K562 (cell line): ENCODE data around the gene EMID1. TPM values are rescaled to one million over a fixed set of nuclear protein-coding genes. Genes with fewer than 3 reads are reported as not detected.

Source experiments
- ATAC-seq: fragments of 200-7000 bp; cut with Tn5 transposase; 3 replicates; pipeline ENCODE4 v1.9.1; 2020; ENCODE audit warnings: moderate library complexity
- BruUV-seq: library from RNA; stranded (reverse); fragments of 400-500 nt; replicated peaks from 2 replicates; lab custom pipeline; 2021; lab: Mats Ljungman, UMichigan
- CTCF ChIA-PET: fragments of 300-600 bp; formaldehyde crosslinking; extraction: SDS; loops from one replicate; lab custom pipeline; 2021; ENCODE audit warnings: low intra/inter-chr PET ratio; lab: Yijun Ruan, JAX
- POLR2A ChIA-PET: fragments of 300-600, 350-650 bp; sonication (Branson Sonifier 250); formaldehyde crosslinking; extraction: SDS; loops from one replicate; lab custom pipeline; 2021; ENCODE audit warnings: antibody characterized with exemption, inconsistent platforms; lab: Yijun Ruan, JAX
- DNase-seq, 4 experiments: peaks; one replicate each; pipeline versions ENCODE4 v3.0.0 to v3.0.0-alpha.2; 2011 to 2018; ENCODE audit warnings: low spot score in 3 of 4, mixed read lengths in 3 of 4; ENCODE audit errors: extremely low read depth in 1 of 4
- FAIRE-seq: peaks from 2 replicates; lab custom pipeline; 2011; peaks lifted over from hg19 to GRCh38; lab: Jason Lieb, UNC
- H2AFZ ChIP-seq: 2 replicates; pipeline ENCODE4 v1.6.0; 2011; ENCODE audit warnings: low read depth, low read length, control low read depth, inconsistent platforms
- H3K27ac ChIP-seq: fragments of 200-600 bp; 3 replicates; pipeline ENCODE4 v1.8.0; 2011; ENCODE audit warnings: low read depth, mild to moderate bottlenecking, control low read depth, inconsistent platforms, low read length, moderate library complexity, mixed read lengths; ENCODE audit errors: extremely low read depth
- H3K27me3 ChIP-seq, 2 experiments: fragments of 300-600 bp in 1 of 2; 2 replicates in 1 of 2; 3 replicates in 1 of 2; pipeline versions ENCODE4 v1.6.0 to v1.8.0; 2011; ENCODE audit warnings: inconsistent platforms in 2 of 2, low read length in 2 of 2, mild to moderate bottlenecking in 1 of 2, mixed read lengths in 1 of 2, moderate library complexity in 1 of 2; ENCODE audit not compliant: control insufficient read depth in 2 of 2, insufficient read depth in 2 of 2
- H3K36me3 ChIP-seq: fragments of 300-600 bp; 3 replicates; pipeline ENCODE4 v1.8.0; 2011; ENCODE audit warnings: mild to moderate bottlenecking, low read length, inconsistent platforms; ENCODE audit not compliant: control insufficient read depth, insufficient read depth
- H3K4me1 ChIP-seq, 2 experiments: fragments of 200-600 bp in 1 of 2; replicated peaks in 1 of 2; 2 replicates in 1 of 2; 3 replicates in 1 of 2; pipeline versions ENCODE4 v1.5.1 to v1.8.0; 2011; ENCODE audit warnings: inconsistent platforms in 2 of 2, low read length in 2 of 2, mild to moderate bottlenecking in 1 of 2, mixed read lengths in 1 of 2, moderate library complexity in 1 of 2; ENCODE audit not compliant: control insufficient read depth in 2 of 2, insufficient read depth in 2 of 2
- H3K4me2 ChIP-seq: 2 replicates; pipeline ENCODE4 v1.6.1; 2011; ENCODE audit warnings: low read length, control low read depth, inconsistent platforms, mixed read lengths; ENCODE audit not compliant: insufficient read depth
- H3K4me3 ChIP-seq: fragments of 200-600 bp; sonication (generic), shearing (Covaris generic); 2 replicates; pipeline ENCODE4 v1.5.1; 2016; ENCODE audit warnings: control low read depth, inconsistent platforms
- H3K79me2 ChIP-seq: fragments of 200-600 bp; 3 replicates; pipeline ENCODE4 v1.8.0; 2011; ENCODE audit warnings: low read length, inconsistent platforms; ENCODE audit not compliant: control insufficient read depth, insufficient read depth
- H3K9ac ChIP-seq, 2 experiments: 2 replicates each; pipeline versions ENCODE4 v1.6.0 to v1.6.1; 2011; ENCODE audit warnings: low read depth in 2 of 2, low read length in 2 of 2, control low read depth in 1 of 2, inconsistent platforms in 1 of 2, mild to moderate bottlenecking in 1 of 2, mixed read lengths in 1 of 2; ENCODE audit not compliant: insufficient read depth in 1 of 2
- H3K9me1 ChIP-seq: one replicate; pipeline ENCODE4 v1.6.0; 2011; ENCODE audit warnings: inconsistent platforms, mild to moderate bottlenecking, low read length, moderate library complexity; ENCODE audit not compliant: control insufficient read depth, insufficient read depth
- H3K9me3 ChIP-seq: replicated peaks from 2 replicates; pipeline ENCODE4 v1.5.1; 2011; ENCODE audit warnings: low read depth, low read length, inconsistent platforms; ENCODE audit not compliant: control insufficient read depth, insufficient read depth
- H4K20me1 ChIP-seq: replicated peaks from 2 replicates; pipeline ENCODE4 v1.6.1; 2011; ENCODE audit warnings: low read length, inconsistent platforms, mixed read lengths; ENCODE audit not compliant: control insufficient read depth, insufficient read depth
- GATAD2A ChIP-seq: fragments of 450-650 bp; IDR thresholded peaks from 2 replicates; pipeline ENCODE4 v1.6.1; 2017
- RBM34 ChIP-seq: fragments of 200-400 bp; formaldehyde crosslinking; IDR thresholded peaks from 2 replicates; pipeline ENCODE4 v1.6.1; 2018; ENCODE audit warnings: low read length, borderline replicate concordance; ENCODE audit not compliant: insufficient read depth
- SAP30 ChIP-seq: fragments of 200-600 bp; sonication (generic); IDR thresholded peaks from 2 replicates; pipeline ENCODE4 v1.6.1; 2012; ENCODE audit warnings: borderline replicate concordance, low read depth, mild to moderate bottlenecking, moderate library complexity, low read length, control low read depth, inconsistent platforms; ENCODE audit not compliant: insufficient read depth, poor library complexity, severe bottlenecking
- SIRT6 ChIP-seq: IDR thresholded peaks from one replicate; pipeline ENCODE4 v1.6.1; 2012; ENCODE audit warnings: low read depth, mild to moderate bottlenecking, control low read depth, inconsistent platforms, low read length, moderate library complexity
- TAF15 ChIP-seq: fragments of 200-400 bp; formaldehyde crosslinking; IDR thresholded peaks from 2 replicates; pipeline ENCODE4 v1.6.1; 2017; ENCODE audit warnings: mild to moderate bottlenecking, low read depth, low read length, moderate library complexity
- TOE1 ChIP-seq, 2 experiments: fragments of 450-650 bp in 1 of 2; sonication (generic) in 1 of 2; formaldehyde crosslinking in 1 of 2; IDR thresholded peaks; 2 replicates each; pipeline versions ENCODE4 v1.7.1 to v1.8.0; 2016 to 2022; ENCODE audit warnings: borderline replicate concordance in 2 of 2, mild to moderate bottlenecking in 2 of 2, antibody characterized with exemption in 1 of 2, inconsistent platforms in 1 of 2, low read depth in 1 of 2, missing genetic modification reagents in 1 of 2, moderate library complexity in 1 of 2
- USF1 ChIP-seq: sonication (generic); formaldehyde crosslinking; IDR thresholded peaks from 2 replicates; pipeline ENCODE4 v1.9.0; 2022; ENCODE audit warnings: mild to moderate bottlenecking, missing genetic modification reagents
- ZNF41 ChIP-seq: fragments of 250-450 bp; sonication (Bioruptor Pico); conservative IDR thresholded peaks from 2 replicates; pipeline ENCODE4 v1.4.0; 2020; ENCODE audit warnings: mild to moderate bottlenecking
- ZNF592 ChIP-seq: fragments of 450-650 bp; IDR thresholded peaks from 2 replicates; pipeline ENCODE4 v1.6.1; 2017; ENCODE audit warnings: antibody characterized with exemption, mild to moderate bottlenecking
- whole genome bisulfite sequencing: fragments of 100-300 bp; shearing (Covaris generic); methylation state at CpG from one replicate; pipeline ENCODE4 v1.1.6; 2016; ENCODE audit warnings: low coverage, mixed read lengths; ENCODE audit not compliant: insufficient coverage; ENCODE audit errors: missing lambda C conversion rate; 5-methylcytosine and 5-hydroxymethylcytosine counted together
- in situ Hi-C: fragments of 300-500 bp; cut with MboI; formaldehyde crosslinking; loops from 4 replicates; pipeline ENCODE4 v1.15.0; 2018; ENCODE audit warnings: inconsistent platforms, mixed read lengths
- intact Hi-C: fragments of 100-400 bp; cut with micrococcal nuclease; formaldehyde crosslinking; loops from 2 replicates; pipeline ENCODE4 v1.14.2; 2022
- polyA plus RNA-seq, 8 experiments: library from polyadenylated mRNA; depleted of rRNA in 4 of 8; stranded (reverse) in 5 of 8; unstranded in 3 of 8; fragments of >200 nt; fragmentation: Nextera tagmentation in 2 of 8; fragmentation: Illumina TruSeq in 1 of 8; extraction: Ambion mirVana in 2 of 8; extraction: Trizol in 1 of 8; gene quantifications; 2 replicates each; pipeline versions ENCODE4 v1.2.1 to v1.2.3, GENCODE V29; 2011 to 2014; ENCODE audit warnings: inconsistent platforms in 1 of 8, missing spikeins in 1 of 8
- total RNA-seq, 7 experiments: library from RNA; depleted of rRNA in 6 of 7; stranded (reverse); fragments of >200 nt in 6 of 7; fragmentation: Illumina TruSeq in 2 of 7; extraction: Trizol in 2 of 7; gene quantifications; 2 replicates each; pipeline versions ENCODE4 v1.2.1 to v1.2.3, GENCODE V29; 2011 to 2021; ENCODE audit warnings: low replicate concordance in 1 of 7
- TF ChIP-seq, protein P1 (sequence below), 2 experiments: fragments of 250-450 bp in 1 of 2; fragments of 450-650 bp in 1 of 2; sonication (Bioruptor Pico) in 1 of 2; IDR thresholded peaks; 2 replicates each; pipeline versions ENCODE4 v1.6.1 to v1.8.0; 2016 to 2021; ENCODE audit warnings: mild to moderate bottlenecking in 2 of 2, moderate library complexity in 2 of 2, missing compliant biosample characterization in 1 of 2, missing genetic modification characterization in 1 of 2

Gene EMID1
- total and polyA plus RNA-seq, 9 of the 15 experiments (the other 6 are each of a cell fraction or from before 2014, with no cell fraction given) = 0.15 to 7.2 (median 2.7) TPM

DNA sequence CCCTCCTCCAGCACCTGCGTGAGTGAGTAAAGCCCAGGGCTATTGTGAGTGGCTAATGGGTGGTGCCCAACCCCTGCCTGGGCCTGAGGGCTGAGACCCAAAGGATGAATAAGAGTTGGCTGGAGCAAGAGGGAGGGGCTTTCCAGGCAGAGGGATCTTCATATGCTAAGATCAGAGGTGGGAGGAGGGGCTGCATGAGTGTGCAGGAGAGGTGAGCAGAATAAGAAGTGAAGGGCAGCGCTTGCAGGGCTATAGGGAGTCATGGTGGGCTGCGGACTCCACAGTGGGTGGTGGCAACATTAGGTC is 3.9 kb downstream of the EMID1 start:
- ATAC-seq (no peak), DNase-seq (no peak), FAIRE-seq (no peak)
- peak overlapping the region in 1 of 2 experiments; percentile 10; a peak in 1 of 4 replicates for H3K9ac ChIP-seq
- ChIA-PET CTCF (no interaction called here), POLR2A (interaction anchor here (0.7 kb wide), 1 partner anchor 47 kb away, joined by 4 read pairs; no protein-coding TSS in a partner anchor)
- no peak overlapping the region for H3K4me3 ChIP-seq
- no peak overlapping the region for H3K4me2 ChIP-seq
- H2AFZ ChIP-seq = no peak overlapping the region
- in situ Hi-C loops = no loop called here
- 67% methylated on average over 1 of the region's 3 CpGs for WGBS
- H3K9me3 ChIP-seq = no peaks in the 10 kb centered on the region
- H3K27ac ChIP-seq = no peak overlapping the region
- H4K20me1 ChIP-seq = no peaks in the 10 kb centered on the region
- no peaks in the 10 kb centered on the region for H3K27me3 ChIP-seq
- H3K9me1 ChIP-seq = no peaks in the 10 kb centered on the region
- peaks cover 7 to 25% of the 10 kb centered on the region in 2 experiments; a peak in 4 of 5 replicates for H3K4me1 ChIP-seq
- no peaks in the 10 kb centered on the region for H3K36me3 ChIP-seq
- peaks cover 16% of the 10 kb centered on the region; the same call in 2 of the 3 replicates for H3K79me2 ChIP-seq
- BruUV-seq = no TSS peak
- TF ChIP-seq SAP30 (no peak), SIRT6 (no peak), USF1 (CRISPR knock-in tag) (no peak), TOE1 (IDR thresholded peaks at IDR 0.05; ENCODE audit: borderline replicate concordance) (no peak), TOE1 (CRISPR knock-in tag; IDR thresholded peaks at IDR 0.05; ENCODE audit: borderline replicate concordance, low read depth) (no peak), TAF15 (no peak), ZNF41 (CRISPR knock-in tag) (no peak), RBM34 (no peak), ZNF592 (no peak), GATAD2A (no peak)
- TF ChIP-seq, protein P1, sequence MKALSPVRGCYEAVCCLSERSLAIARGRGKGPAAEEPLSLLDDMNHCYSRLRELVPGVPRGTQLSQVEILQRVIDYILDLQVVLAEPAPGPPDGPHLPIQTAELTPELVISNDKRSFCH (CRISPR knock-in tag; IDR thresholded peaks at IDR 0.05) = no peak
- TF ChIP-seq, protein P1 (tag; IDR thresholded peaks at IDR 0.05) = no peak
- intact Hi-C loops = no loop called here
